ENCODE results near the gene TOR3A.
"Not testable (repeated sequence)": the region's sequence is repeated elsewhere in the genome, so short reads cannot be mapped to it uniquely, and the experiment has no call there.

The TOR3A gene

GRCh38 chr1:179081687-179082332 is at the start of gene TOR3A:
TOR3A (plus strand) TSS chr1:179082070; CDS start chr1:179082129, 59 bp downstream.
- in situ Hi-C loops (cut with MboI; ENCODE audit: low sequenced_read_pairs), result loop anchor here (25.0 kb wide), 2 partner anchors 280 to 730 kb away; partner anchors contain the start of gene AXDND1

GRCh38 chr1:179034720-179035119 is 47.1 kb upstream of the TOR3A start:
- in situ Hi-C loops (cut with MboI; ENCODE audit: low sequenced_read_pairs), result no loop called here

- in situ Hi-C loops (cut with MboI; ENCODE audit: low sequenced_read_pairs), result no loop called here
These were observed 44.9 kb upstream of the TOR3A start for GRCh38 chr1:179036844-179037465.

GRCh38 chr1:179038528-179039281 is 43.2 kb upstream of the TOR3A start:
- in situ Hi-C loops (cut with MboI; ENCODE audit: low sequenced_read_pairs), result no loop called here

- in situ Hi-C loops (cut with MboI; ENCODE audit: low sequenced_read_pairs), result not testable (repeated sequence)
These were observed 42.2 kb upstream of the TOR3A start for GRCh38 chr1:179039502-179040174.

GRCh38 chr1:179040175-179040551 is 41.7 kb upstream of the TOR3A start:
- in situ Hi-C loops (cut with MboI; ENCODE audit: low sequenced_read_pairs), result not testable (repeated sequence)

- in situ Hi-C loops (cut with MboI; ENCODE audit: low sequenced_read_pairs), result no loop called here
These were observed 39.8 kb upstream of the TOR3A start for GRCh38 chr1:179042087-179042486.

- in situ Hi-C loops (cut with MboI; ENCODE audit: low sequenced_read_pairs), result no loop called here
These were observed 39.2 kb upstream of the TOR3A start for GRCh38 chr1:179042700-179043099.

- in situ Hi-C loops (cut with MboI; ENCODE audit: low sequenced_read_pairs), result no loop called here
These were observed 38.6 kb upstream of the TOR3A start for GRCh38 chr1:179043266-179043665.

- in situ Hi-C loops (cut with MboI; ENCODE audit: low sequenced_read_pairs), result no loop called here
These were observed 38.0 kb upstream of the TOR3A start for GRCh38 chr1:179043907-179044306.

- in situ Hi-C loops (cut with MboI; ENCODE audit: low sequenced_read_pairs), result no loop called here
These were observed 34.8 kb upstream of the TOR3A start for GRCh38 chr1:179046808-179047635.

- in situ Hi-C loops (cut with MboI; ENCODE audit: low sequenced_read_pairs), result no loop called here
These were observed 34.3 kb upstream of the TOR3A start for GRCh38 chr1:179047636-179047997.

GRCh38 chr1:179048339-179049124 is 33.3 kb upstream of the TOR3A start:
- in situ Hi-C loops (cut with MboI; ENCODE audit: low sequenced_read_pairs), result no loop called here

GRCh38 chr1:179052776-179053175 is 29.1 kb upstream of the TOR3A start:
- in situ Hi-C loops (cut with MboI; ENCODE audit: low sequenced_read_pairs), result no loop called here

GRCh38 chr1:179053486-179053885 is 28.4 kb upstream of the TOR3A start:
- in situ Hi-C loops (cut with MboI; ENCODE audit: low sequenced_read_pairs), result no loop called here

- in situ Hi-C loops (cut with MboI; ENCODE audit: low sequenced_read_pairs), result no loop called here
These were observed 25.9 kb upstream of the TOR3A start for GRCh38 chr1:179055937-179056336.

- in situ Hi-C loops (cut with MboI; ENCODE audit: low sequenced_read_pairs), result no loop called here
These were observed 23.1 kb upstream of the TOR3A start for GRCh38 chr1:179058487-179059483.

All from HL-60/S4 (cell line).